ENCODE measurements around the gene ZNF790.
A peak's percentile ranks its signal among the peaks of the same experiment; 100 is the strongest.

The ZNF790 gene

DNA sequence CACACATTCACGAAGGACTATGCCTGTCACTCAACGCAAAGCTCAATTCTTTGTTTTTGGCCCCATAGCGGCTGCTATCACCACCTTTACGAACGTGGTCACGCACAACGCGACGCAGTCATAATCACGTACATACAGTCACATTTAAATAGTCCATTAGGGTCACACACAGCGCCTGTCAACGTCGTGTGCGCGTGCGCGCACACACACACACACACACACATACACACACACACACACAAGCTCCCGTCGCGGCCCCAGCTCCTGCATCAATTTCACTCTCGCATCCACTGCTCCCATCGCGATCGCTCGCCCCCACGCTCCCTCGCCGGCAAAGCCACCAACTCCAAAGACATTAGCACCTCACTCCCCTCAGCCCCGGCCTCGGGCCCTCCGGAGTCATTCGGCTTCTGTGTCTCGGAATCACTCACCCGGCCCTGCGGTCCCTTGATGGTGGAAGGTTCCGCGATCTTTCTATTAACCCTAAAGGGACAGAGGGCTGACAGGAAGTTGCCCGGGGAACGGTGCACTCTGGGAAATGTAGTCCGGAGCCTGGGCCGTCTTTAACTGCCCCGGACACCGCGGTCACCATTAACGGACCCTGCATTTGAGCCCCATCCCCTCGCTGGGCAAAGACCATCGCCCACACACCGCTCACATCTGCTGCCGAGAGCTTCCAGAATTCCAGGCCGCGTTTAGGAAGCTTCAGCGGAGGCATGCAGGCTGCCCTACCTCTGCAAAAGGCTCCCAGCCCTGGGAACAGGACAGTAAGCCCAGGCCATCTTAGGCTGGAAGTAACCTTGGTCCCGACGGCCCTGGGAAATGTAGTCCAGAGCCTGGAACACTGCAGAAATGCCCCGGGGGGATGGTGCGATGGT is at the start of gene ZNF790:
Gene ZNF790 (minus strand): TSS at position 482 of the 878 bp plus-strand sequence. CDS start 12,768 bp downstream, outside the sequence.
- H3K4me3 ChIP-seq (replicated peaks; ENCODE audit: low read depth, low read length): peak within 1 kb of the TSS; percentile 59
- TF ChIP-seq, protein P1, sequence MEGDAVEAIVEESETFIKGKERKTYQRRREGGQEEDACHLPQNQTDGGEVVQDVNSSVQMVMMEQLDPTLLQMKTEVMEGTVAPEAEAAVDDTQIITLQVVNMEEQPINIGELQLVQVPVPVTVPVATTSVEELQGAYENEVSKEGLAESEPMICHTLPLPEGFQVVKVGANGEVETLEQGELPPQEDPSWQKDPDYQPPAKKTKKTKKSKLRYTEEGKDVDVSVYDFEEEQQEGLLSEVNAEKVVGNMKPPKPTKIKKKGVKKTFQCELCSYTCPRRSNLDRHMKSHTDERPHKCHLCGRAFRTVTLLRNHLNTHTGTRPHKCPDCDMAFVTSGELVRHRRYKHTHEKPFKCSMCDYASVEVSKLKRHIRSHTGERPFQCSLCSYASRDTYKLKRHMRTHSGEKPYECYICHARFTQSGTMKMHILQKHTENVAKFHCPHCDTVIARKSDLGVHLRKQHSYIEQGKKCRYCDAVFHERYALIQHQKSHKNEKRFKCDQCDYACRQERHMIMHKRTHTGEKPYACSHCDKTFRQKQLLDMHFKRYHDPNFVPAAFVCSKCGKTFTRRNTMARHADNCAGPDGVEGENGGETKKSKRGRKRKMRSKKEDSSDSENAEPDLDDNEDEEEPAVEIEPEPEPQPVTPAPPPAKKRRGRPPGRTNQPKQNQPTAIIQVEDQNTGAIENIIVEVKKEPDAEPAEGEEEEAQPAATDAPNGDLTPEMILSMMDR (IDR thresholded peaks at IDR 0.05; ENCODE audit: low read depth, low read length, missing control alignments): no peak
- DNase-seq (ENCODE audit: extremely low read depth, low read depth): peak; percentile 68

DNA sequence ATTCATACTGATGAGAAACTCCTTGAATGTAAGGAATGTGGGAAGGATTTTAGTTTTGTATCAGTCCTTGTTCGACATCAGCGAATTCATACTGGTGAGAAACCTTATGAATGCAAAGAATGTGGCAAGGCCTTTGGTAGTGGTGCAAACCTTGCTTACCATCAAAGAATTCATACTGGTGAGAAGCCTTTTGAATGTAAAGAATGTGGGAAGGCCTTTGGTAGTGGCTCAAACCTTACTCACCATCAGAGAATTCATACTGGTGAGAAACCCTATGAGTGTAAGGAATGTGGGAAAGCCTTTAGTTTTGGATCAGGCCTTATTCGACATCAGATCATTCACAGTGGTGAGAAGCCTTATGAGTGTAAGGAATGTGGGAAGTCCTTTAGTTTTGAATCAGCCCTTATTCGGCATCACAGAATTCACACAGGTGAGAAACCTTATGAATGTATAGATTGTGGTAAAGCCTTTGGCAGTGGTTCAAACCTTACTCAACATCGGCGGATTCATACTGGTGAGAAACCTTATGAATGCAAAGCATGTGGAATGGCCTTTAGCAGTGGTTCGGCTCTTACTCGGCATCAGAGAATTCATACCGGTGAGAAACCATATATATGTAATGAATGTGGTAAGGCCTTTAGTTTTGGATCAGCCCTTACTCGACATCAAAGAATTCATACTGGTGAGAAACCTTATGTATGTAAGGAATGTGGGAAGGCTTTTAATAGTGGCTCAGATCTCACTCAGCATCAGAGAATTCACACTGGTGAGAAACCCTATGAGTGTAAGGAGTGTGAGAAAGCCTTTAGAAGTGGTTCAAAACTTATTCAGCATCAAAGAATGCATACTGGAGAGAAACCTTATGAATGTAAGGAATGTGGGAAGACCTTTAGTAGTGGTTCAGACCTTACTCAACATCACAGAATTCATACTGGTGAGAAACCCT is 39.1 kb upstream of the ZNF790 start:
- TF ChIP-seq, protein P1 (IDR thresholded peaks at IDR 0.05; ENCODE audit: low read depth, low read length, missing control alignments): no peak
- no peak for DNase-seq (ENCODE audit: extremely low read depth, low read depth)
- H3K4me3 ChIP-seq (replicated peaks; ENCODE audit: low read depth, low read length): no peak overlapping the region

DNA sequence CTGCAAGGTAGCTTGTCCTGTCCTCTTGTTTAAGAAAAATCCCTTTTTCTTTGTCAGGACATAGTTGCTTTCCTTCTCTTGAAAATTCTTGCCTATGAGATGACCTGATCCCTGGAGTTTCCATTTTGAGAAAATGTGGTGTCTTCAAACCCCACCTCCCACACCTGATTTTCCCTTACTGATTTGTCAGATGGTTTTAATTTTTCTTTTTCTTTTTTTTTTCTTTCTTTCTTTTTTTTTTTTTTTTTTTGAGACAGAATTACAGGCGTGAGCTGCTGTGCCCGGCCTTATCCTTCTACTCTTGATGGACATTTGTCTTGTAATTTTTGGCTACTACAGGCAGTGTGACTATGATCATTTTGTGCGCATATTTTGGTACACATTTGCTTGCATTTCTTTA is 13.7 kb upstream of the ZNF790 start:
- H3K4me3 ChIP-seq (replicated peaks; ENCODE audit: low read depth, low read length): peak overlapping the region; percentile 73; the same call in 1 of the 2 replicates
- DNase-seq (ENCODE audit: extremely low read depth, low read depth): no peak
- TF ChIP-seq, protein P1 (IDR thresholded peaks at IDR 0.05; ENCODE audit: low read depth, low read length, missing control alignments): no peak

DNA sequence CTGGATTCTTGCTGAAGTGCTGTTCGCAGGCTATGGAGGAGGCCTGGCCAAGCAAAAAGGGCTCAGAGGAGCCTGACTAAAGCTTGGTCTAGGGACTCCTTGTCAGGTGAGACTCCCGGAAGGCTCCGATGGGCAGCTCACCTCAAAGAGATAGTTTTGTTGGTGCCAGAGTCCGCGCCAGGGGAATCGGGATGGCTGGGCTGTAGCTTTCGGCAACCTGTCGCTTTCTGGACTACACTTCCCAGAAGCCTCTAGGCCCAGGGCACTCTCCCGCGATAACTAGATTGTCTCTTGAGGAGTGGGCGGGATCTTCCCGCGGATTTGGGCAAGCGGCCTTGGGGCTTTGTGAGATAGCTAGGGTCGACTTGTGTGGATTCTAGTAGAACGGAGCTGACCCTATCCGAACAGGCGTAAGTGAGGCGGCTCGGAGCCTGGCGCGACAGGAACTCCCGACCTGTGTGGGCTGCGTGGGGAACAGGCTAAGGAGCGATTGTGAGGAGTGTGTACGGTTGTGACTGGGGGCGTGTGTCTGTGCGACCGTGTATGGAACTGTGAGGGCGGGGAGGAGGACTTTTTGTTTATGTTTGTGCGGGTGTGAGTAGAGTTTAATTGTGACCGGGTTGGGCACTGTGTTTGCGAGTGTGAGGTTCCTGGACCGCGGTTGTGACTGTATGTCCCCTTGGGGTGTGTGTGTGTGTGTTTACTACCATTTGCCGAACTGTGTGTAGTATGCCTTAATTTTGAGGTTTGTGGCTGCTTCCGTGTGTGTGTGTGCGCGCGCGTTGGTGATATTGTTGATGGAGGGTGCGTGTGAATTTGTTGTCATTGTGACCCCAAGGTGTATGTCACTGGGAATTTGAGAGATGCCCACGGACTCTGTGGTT is 12.6 kb upstream of the ZNF790 start, which contains the start of gene ZNF345:
Gene ZNF345 (plus strand): TSS at position 318 of the 884 bp plus-strand sequence. CDS start 25,955 bp downstream, outside the sequence.
- peak within 1 kb of the TSS; percentile 73 for H3K4me3 ChIP-seq (replicated peaks; ENCODE audit: low read depth, low read length)
- TF ChIP-seq, protein P1 (IDR thresholded peaks at IDR 0.05; ENCODE audit: low read depth, low read length, missing control alignments): no peak
- peak; percentile 70 for DNase-seq (ENCODE audit: extremely low read depth, low read depth)

DNA sequence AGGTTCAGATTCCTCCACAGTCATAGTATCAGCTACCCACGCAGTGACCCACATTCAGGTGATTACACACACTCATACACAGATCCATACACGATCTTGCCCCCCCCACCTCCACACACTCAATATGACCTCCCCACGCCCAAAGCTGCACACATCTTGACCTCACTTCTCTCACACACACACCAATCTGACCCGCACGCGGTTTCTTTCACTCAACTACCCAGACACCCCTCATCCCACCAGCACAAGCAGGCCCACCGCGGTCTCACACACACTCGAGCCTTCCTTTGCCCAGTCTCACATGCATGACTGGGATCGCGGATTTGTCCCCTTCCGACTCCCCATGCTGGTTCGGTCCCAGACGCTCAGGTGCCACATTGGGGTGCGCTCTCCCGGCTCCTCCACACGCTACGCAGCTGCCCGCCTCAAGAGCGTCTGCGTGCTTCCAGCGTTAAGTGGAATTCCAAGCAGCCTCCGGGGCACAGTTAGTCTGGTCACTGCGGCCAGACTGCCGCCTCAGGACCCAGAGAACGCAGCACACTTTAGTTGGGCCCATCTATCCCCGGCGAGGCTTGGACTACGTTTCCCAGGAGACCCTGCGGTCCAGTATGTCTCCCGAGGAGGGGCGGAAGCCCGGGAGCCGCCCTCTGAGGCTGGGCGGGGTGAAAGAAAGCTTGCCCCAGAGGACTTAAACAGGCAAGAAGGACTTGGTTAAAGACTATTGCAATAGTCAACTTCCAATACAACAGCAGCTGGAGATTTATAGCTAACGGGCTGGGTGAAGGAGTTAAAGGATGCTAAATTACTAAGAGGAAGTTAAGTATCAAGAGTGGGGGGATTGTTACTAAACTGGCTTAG is 11.7 kb upstream of the ZNF790 start:
- TF ChIP-seq, protein P1 (IDR thresholded peaks at IDR 0.05; ENCODE audit: low read depth, low read length, missing control alignments): no peak
- peak overlapping the region; percentile 73 for H3K4me3 ChIP-seq (replicated peaks; ENCODE audit: low read depth, low read length)
- peak; percentile 36 for DNase-seq (ENCODE audit: extremely low read depth, low read depth)
